GM12878 (cell line): ENCODE measurements around the gene SLX4IP. TPM values are rescaled to one million over a fixed set of nuclear protein-coding genes. Genes with fewer than 3 reads are reported as not detected.

Experiments
- ATAC-seq: fragments of 200-7000 bp; cut with Tn5 transposase; 3 replicates; pipeline ENCODE4 v1.9.1; 2020; ENCODE audit warnings: mild to moderate bottlenecking, moderate library complexity
- BruUV-seq: library from RNA; stranded (reverse); fragments of 400-500 nt; replicated peaks from 2 replicates; lab custom pipeline; 2021; lab: Mats Ljungman, UMichigan
- CTCF ChIA-PET: fragments of 300-600 bp; sonication (Branson Sonifier 250); formaldehyde crosslinking; extraction: SDS; loops from one replicate; lab custom pipeline; 2021; ENCODE audit warnings: inconsistent platforms; lab: Yijun Ruan, JAX
- POLR2A ChIA-PET: fragments of 350-600 bp; formaldehyde crosslinking; extraction: SDS; loops from one replicate; lab custom pipeline; 2021; ENCODE audit warnings: inconsistent platforms; lab: Charles Lee
- RAD21 ChIA-PET: fragments of 300-600 bp; sonication (Branson Sonifier 250); formaldehyde crosslinking; loops from one replicate; lab custom pipeline; 2023; ENCODE audit warnings: antibody characterized with exemption; ENCODE audit not compliant: unreplicated experiment; lab: Charles Lee
- SMC1A ChIA-PET: fragments of 300-600 bp; sonication (Branson Sonifier 250); formaldehyde crosslinking; loops from one replicate; lab custom pipeline; 2023; ENCODE audit not compliant: unreplicated experiment, uncharacterized antibody; lab: Charles Lee
- DNase-seq: peaks from one replicate; pipeline ENCODE4 v3.0.0-alpha.2; 2011; ENCODE audit warnings: low read depth, low spot score
- FAIRE-seq: peaks from 3 replicates; lab custom pipeline; 2011; peaks lifted over from hg19 to GRCh38; lab: Jason Lieb, UNC
- H2AFZ ChIP-seq: 2 replicates; pipeline ENCODE4 v1.6.0; 2011; ENCODE audit warnings: low read depth, low read length, control low read depth; ENCODE audit not compliant: control insufficient read depth
- H3K27ac ChIP-seq: 2 replicates; pipeline ENCODE4 v1.5.1; 2011; ENCODE audit warnings: control low read depth; ENCODE audit not compliant: control insufficient read depth, insufficient read depth
- H3K27me3 ChIP-seq, 2 experiments: replicated peaks in 1 of 2; 2 replicates each; pipeline versions ENCODE4 v1.6.0 to v1.6.1; 2011; ENCODE audit warnings: low read length in 1 of 2; ENCODE audit not compliant: control insufficient read depth in 2 of 2, insufficient read depth in 2 of 2
- H3K36me3 ChIP-seq, 2 experiments: 2 replicates each; pipeline ENCODE4 v1.5.1; 2011; ENCODE audit warnings: low read length in 1 of 2; ENCODE audit not compliant: control insufficient read depth in 2 of 2, insufficient read depth in 2 of 2
- H3K4me1 ChIP-seq: 2 replicates; pipeline ENCODE4 v1.6.1; 2011; ENCODE audit warnings: mild to moderate bottlenecking, low read length, moderate library complexity, mixed read lengths; ENCODE audit not compliant: control insufficient read depth, insufficient read depth
- H3K4me2 ChIP-seq: 2 replicates; pipeline ENCODE4 v1.6.0; 2011; ENCODE audit warnings: control low read depth; ENCODE audit not compliant: control insufficient read depth, insufficient read depth
- H3K4me3 ChIP-seq: fragments of 200-600 bp; sonication (generic); 2 replicates; pipeline ENCODE4 v1.5.1; 2016
- H3K79me2 ChIP-seq: 2 replicates; pipeline ENCODE4 v1.6.0; 2011; ENCODE audit warnings: low read length; ENCODE audit not compliant: control insufficient read depth, insufficient read depth
- H3K9ac ChIP-seq: 2 replicates; pipeline ENCODE4 v1.8.0; 2011; ENCODE audit warnings: low read length, control low read depth, mixed read lengths; ENCODE audit not compliant: control insufficient read depth, insufficient read depth
- H3K9me3 ChIP-seq: replicated peaks from 3 replicates; pipeline ENCODE4 v1.5.1; 2011; ENCODE audit warnings: mild to moderate bottlenecking, low read length; ENCODE audit not compliant: control insufficient read depth, insufficient read depth
- H4K20me1 ChIP-seq: 2 replicates; pipeline ENCODE4 v1.6.0; 2011; ENCODE audit not compliant: control insufficient read depth, insufficient read depth
- EGR1 ChIP-seq, 2 experiments: IDR thresholded peaks; 1 replicate in 1 of 2; 2 replicates in 1 of 2; pipeline ENCODE4 v1.6.1; 2011 to 2012; ENCODE audit warnings: low read depth in 2 of 2, low read length in 2 of 2, borderline replicate concordance in 1 of 2, mild to moderate bottlenecking in 1 of 2, moderate library complexity in 1 of 2
- FOXK2 ChIP-seq: fragments of 450-650 bp; IDR thresholded peaks from 2 replicates; pipeline ENCODE4 v1.6.1; 2017; ENCODE audit warnings: mild to moderate bottlenecking, moderate library complexity
- HDAC2 ChIP-seq: fragments of 200-600 bp; sonication (generic); IDR thresholded peaks from 2 replicates; pipeline ENCODE4 v1.6.1; 2017
- IRF4 ChIP-seq: IDR thresholded peaks from 2 replicates; pipeline ENCODE4 v1.6.1; 2011; ENCODE audit warnings: low read depth, low read length
- LARP7 ChIP-seq: fragments of 450-650 bp; IDR thresholded peaks from 2 replicates; pipeline ENCODE4 v1.6.1; 2017; ENCODE audit warnings: mild to moderate bottlenecking
- MTA2 ChIP-seq: fragments of 450-650 bp; IDR thresholded peaks from 2 replicates; pipeline ENCODE4 v1.6.1; 2016; ENCODE audit warnings: low read depth, mild to moderate bottlenecking, moderate library complexity
- MTA3 ChIP-seq: IDR thresholded peaks from 2 replicates; pipeline ENCODE4 v1.6.1; 2012; ENCODE audit warnings: low read length, inconsistent platforms, borderline replicate concordance
- NR2C2 ChIP-seq: IDR thresholded peaks from 2 replicates; pipeline ENCODE4 v1.6.1; 2011; ENCODE audit warnings: borderline replicate concordance, low read depth; ENCODE audit not compliant: control insufficient read depth, insufficient read length
- NRF1 ChIP-seq: conservative IDR thresholded peaks from 2 replicates; pipeline ENCODE4 v1.6.1; 2011; ENCODE audit warnings: mild to moderate bottlenecking, low read depth, low read length, improper control_type of control experiment
- PRDM15 ChIP-seq: fragments of 450-650 bp; formaldehyde crosslinking; IDR thresholded peaks from 2 replicates; pipeline ENCODE4 v1.4.0; 2020; ENCODE audit warnings: mild to moderate bottlenecking, moderate library complexity
- SUPT20H ChIP-seq: IDR thresholded peaks from 2 replicates; pipeline ENCODE4 v1.6.1; 2011; ENCODE audit warnings: low read depth, mild to moderate bottlenecking, low read length, moderate library complexity, borderline replicate concordance; ENCODE audit not compliant: control insufficient read depth
- USF2 ChIP-seq: IDR thresholded peaks from 2 replicates; pipeline ENCODE4 v1.6.1; 2011; ENCODE audit warnings: low read depth, low read length, improper control_type of control experiment, borderline replicate concordance
- WGBS: methylation state at CpG from one replicate; pipeline ENCODE4 v1.1.6; 2016; ENCODE audit warnings: low lambda C conversion rate; ENCODE audit not compliant: insufficient replicate concordance, insufficient coverage; ENCODE audit errors: missing lambda C conversion rate; 5-methylcytosine and 5-hydroxymethylcytosine counted together
- in situ Hi-C: fragments of 300-500 bp; cut with MboI; formaldehyde crosslinking; loops from 9 replicates; pipeline ENCODE4 v1.14.3; 2018; ENCODE audit warnings: mixed read lengths
- intact Hi-C: fragments of 100-400 bp; cut with micrococcal nuclease; formaldehyde crosslinking; loops from one replicate; pipeline ENCODE4 v1.14.2; 2022; ENCODE audit not compliant: unreplicated experiment
- polyA plus RNA-seq, 11 experiments: library from polyadenylated mRNA; depleted of rRNA in 4 of 11; unstranded in 6 of 11; stranded (reverse) in 5 of 11; fragments of >200 nt; fragmentation: Nextera tagmentation in 4 of 11; fragmentation: Illumina TruSeq in 1 of 11; extraction: Ambion mirVana in 4 of 11; extraction: Trizol in 1 of 11; gene quantifications; 1 replicate in 1 of 11; 2 replicates in 10 of 11; pipeline versions ENCODE4 v1.2.1 to v1.2.3, GENCODE V29; 2011 to 2016; ENCODE audit warnings: inconsistent platforms in 2 of 11, missing spikeins in 2 of 11, low read depth in 1 of 11
- total RNA-seq, 4 experiments: library from RNA; depleted of rRNA in 3 of 4; stranded (reverse); fragments of >200 nt in 3 of 4; fragmentation: Illumina TruSeq in 1 of 4; extraction: Trizol in 1 of 4; gene quantifications; 2 replicates each; pipeline versions ENCODE4 v1.2.1 to v1.2.3, GENCODE V29; 2013 to 2021

Gene SLX4IP
- total and polyA plus RNA-seq, 10 of the 15 experiments (the other 5 are each of a cell fraction or from before 2014, with no cell fraction given), result 2.2 to 11.0 (median 6.3) TPM

GRCh38 chr20:10438217-10438616, 3.1 kb downstream of the SLX4IP start (continued):
- no peak for TF ChIP-seq USF2
- no peak for TF ChIP-seq IRF4
- TF ChIP-seq HDAC2, result no peak
- no peak for TF ChIP-seq MTA3
- no peak for TF ChIP-seq PRDM15 (CRISPR knock-in tag)

GRCh38 chr20:10443936-10444335, 8.8 kb downstream of the SLX4IP start:
- CTCF ChIA-PET, result interaction anchor here (1.3 to 2.2 kb wide), 2 partner anchors 10 to 13 kb away, joined by 3 to 12 read pairs; partner anchors contain the start of genes MKKS and SLX4IP
- Histone ChIP-seq H3K79me2 (peaks cover 14% of the 10 kb centered on the region), H3K27me3 (no peaks in the 10 kb centered on the region), H4K20me1 (no peaks in the 10 kb centered on the region), H3K9me3 (no peaks in the 10 kb centered on the region), H3K9ac (no peak overlapping the region), H2AFZ (no peak overlapping the region), H3K4me3 (no peak overlapping the region), H3K36me3 (no peaks in the 10 kb centered on the region), H3K27ac (0 out of 2 replicates have a peak overlapping the region, but pooled peaks have one; percentile 6), H3K4me2 (0 out of 2 replicates have a peak overlapping the region, but pooled peaks have one; percentile 8), H3K4me1 (peaks cover 25% of the 10 kb centered on the region)
- FAIRE-seq, result no peak
- in situ Hi-C loops (no loop called here), intact Hi-C loops (no loop called here)
- no peak for DNase-seq
- POLR2A ChIA-PET, result interaction anchor here (0.7 to 2.2 kb wide), 2 partner anchors 9 to 10 kb away, joined by 5 to 10 read pairs; partner anchors contain the start of genes MKKS and SLX4IP
- no TSS peak for BruUV-seq
- 54% methylated on average over 2 of the region's 2 CpGs for WGBS
- ATAC-seq, result peak; percentile 29
- RAD21 ChIA-PET, result interaction anchor here (1.0 to 1.3 kb wide), 3 partner anchors 9 to 16 kb away, joined by 3 to 5 read pairs (median 3); partner anchors contain the start of gene SLX4IP
- TF ChIP-seq EGR1 (IDR thresholded peaks at IDR 0.05; ENCODE audit: borderline replicate concordance in 1 of 2, low read depth in 2 of 2, low read length in 2 of 2), result no peak
- no peak for TF ChIP-seq NRF1
- TF ChIP-seq LARP7, result no peak
- TF ChIP-seq SUPT20H, result no peak
- no peak for TF ChIP-seq NR2C2
- TF ChIP-seq FOXK2, result no peak
- TF ChIP-seq MTA2, result no peak
- SMC1A ChIA-PET, result interaction anchor here (1.0 to 1.4 kb wide), 5 partner anchors 9 to 97 kb away, joined by 3 to 5 read pairs (median 3); partner anchors contain the start of genes MKKS and SLX4IP
